Hematopoietic multipotent progenitor cell treated with erythropoietin and hydrocortisone succinate and interleukin-3 and kit ligand, for 15 days (in vitro differentiated cells): ENCODE measurements around the gene NCKAP5.

Experiments used
- DNase-seq: peaks from one replicate; pipeline ENCODE4 v3.0.0-alpha.2; 2015; ENCODE audit warnings: low spot score

NCKAP5 gene

GRCh38 chr2:133458280-133458679 is 110.0 kb downstream of the NCKAP5 start:
- DNase-seq = no peak

- no peak for DNase-seq
Measured at GRCh38 chr2:133457861-133458260, 110.4 kb downstream of the NCKAP5 start.

DNA sequence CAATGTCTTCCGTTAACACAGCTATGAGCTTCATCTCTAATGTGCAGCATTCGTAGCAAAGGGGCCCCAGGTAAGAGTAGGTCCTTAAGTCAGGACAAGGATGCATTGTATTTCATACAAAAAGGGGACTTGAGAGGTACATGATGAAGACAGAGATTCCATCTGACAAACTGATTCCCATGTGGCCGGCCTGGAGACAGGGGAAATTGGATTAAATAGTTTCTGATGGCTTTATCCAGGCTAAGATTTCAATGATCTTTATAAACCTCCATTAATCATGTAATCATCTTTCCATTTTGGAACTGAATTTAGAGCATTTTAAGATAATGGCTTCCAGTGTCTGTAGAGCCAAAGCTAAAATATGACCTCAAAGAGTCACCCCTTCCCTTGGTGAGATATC is 111.3 kb downstream of the NCKAP5 start:
- DNase-seq = no peak

GRCh38 chr2:133456156-133456555 is 112.1 kb downstream of the NCKAP5 start:
- no peak for DNase-seq

GRCh38 chr2:133453032-133453431 is 115.2 kb downstream of the NCKAP5 start:
- DNase-seq = no peak

DNA sequence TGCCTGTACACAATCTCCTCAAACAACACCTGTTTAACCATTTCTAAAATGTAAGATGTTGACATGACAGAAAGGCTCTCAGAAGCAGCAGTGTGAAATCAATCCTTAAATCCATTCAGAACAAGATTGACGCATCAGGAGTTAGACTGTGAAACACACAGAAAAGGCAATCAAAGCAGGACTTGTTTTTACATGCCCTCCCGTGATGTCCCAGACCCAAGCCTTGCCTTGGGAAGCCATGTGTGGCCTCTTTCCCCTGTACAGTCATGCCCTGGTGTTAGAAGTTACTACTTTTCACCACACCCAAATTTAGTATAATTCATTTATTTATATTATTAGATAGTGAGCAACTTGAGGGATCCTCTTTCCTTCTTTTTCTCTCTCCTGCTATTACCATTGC is 115.7 kb downstream of the NCKAP5 start:
- DNase-seq = no peak

DNA sequence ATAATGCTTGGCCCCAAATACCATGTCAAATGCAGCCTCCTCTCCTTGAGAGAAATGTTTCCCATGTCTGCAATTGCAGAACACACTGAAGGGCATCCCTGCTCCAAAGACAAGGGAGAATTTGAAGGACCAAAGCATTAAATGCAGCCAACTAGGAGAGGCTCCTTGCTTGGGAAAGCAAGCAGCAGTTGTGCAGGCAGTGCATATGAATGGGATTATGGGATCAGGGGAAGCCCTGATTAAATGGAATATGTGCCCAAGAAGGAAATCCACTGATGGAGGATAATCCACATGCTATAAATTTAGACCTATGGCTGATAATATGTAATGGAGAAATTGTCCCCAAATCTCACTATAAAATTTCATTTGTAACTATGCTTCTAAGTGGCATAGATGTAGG is 116.1 kb downstream of the NCKAP5 start:
- no peak for DNase-seq

DNA sequence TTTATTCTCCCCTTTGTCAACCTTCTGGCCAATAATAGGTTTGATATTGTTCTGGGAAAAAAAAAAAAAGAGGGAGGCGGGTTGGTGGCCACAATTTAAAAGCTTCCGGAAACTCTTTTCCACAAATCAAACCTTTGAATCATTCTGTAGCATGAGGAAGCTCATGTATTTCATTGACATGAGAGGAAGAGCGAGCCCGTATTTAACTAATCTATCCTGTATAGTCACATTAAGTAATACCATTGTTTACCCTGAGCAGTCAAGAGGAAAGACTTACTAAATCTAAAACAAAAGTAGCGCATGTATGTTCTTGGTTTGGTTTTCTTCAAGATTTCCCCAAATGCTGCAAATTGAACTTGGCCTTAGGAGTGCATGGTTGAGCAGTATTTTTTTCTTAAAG is 120.1 kb downstream of the NCKAP5 start:
- no peak for DNase-seq

DNA sequence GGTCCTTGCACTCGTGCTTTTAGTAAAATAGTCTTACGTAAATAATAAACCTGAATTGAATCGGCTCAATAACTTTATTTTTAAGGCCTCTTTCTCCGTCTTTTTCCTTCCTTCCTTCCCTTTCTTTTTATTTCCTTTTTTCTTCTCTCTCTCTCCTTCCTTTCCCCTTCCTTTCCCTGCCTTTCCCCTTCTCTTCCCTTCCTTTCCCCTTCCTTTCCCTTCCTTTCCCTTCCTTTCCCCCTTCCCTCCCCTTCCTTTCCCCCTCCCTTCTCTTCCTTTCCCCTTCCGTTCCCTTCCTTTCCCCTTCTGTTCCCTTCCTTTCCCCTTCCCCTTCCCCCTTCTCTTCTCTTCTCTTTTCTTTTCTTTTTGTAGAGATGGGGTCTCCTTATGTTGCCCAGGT is 121.0 kb downstream of the NCKAP5 start:
- no peak for DNase-seq

- DNase-seq = no peak
Measured at GRCh38 chr2:133444465-133444864, 123.8 kb downstream of the NCKAP5 start.

GRCh38 chr2:133442393-133442792 is 125.9 kb downstream of the NCKAP5 start:
- no peak for DNase-seq

GRCh38 chr2:133439565-133439920 is 128.7 kb downstream of the NCKAP5 start:
- no peak for DNase-seq

DNA sequence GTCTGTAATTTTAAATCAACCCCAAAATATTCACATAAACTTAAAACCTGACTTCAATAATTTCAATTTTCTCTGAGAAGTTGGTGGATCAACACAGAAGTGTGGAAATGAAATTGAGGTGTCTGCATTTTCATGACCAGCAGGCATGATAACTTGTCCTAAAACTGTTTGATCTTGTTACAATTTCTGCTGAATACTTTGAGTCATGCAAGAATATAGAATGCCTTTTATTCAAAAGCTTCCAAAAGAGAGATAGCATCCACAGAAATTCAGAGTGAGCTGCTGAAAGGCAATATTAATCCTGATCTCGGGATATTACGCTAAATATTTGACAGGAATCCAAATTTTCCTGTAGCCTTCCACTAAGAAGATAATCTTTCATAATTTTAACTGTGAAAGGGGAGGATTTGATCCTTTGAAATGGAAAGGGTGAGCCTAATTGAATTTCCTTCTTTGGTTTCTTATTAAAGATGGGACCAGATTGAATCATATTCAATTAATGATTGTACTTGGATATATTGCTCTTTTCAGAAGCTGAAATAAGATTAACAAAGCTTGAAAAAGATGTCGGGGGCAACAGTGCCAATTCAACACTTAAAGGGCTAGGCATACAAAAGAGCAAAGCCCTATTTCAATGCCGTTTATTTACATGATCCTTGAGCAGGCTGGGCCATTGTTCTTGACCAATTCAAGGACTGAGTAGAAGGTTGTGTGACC is 129.3 kb downstream of the NCKAP5 start:
- DNase-seq = no peak

DNA sequence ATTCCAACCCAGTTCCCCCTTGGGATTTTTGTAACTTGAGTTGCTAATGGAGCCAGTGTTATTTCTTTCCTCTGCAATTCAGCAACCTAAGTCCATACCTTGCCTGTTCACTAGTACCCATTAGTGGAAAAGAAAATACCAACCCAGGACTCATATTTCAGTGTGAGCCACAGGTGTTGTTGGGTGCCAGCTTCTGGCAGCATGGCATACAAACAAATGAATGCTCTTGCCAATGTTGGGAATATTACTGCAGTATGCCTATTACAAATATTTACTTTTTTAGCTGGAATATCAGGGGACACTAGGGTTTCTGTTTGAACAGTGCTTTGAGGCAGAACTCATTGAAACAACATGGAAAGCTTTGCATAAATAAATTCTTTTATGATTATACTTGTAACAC is 130.2 kb downstream of the NCKAP5 start:
- no peak for DNase-seq

GRCh38 chr2:133437492-133437891 is 130.8 kb downstream of the NCKAP5 start:
- no peak for DNase-seq

DNA sequence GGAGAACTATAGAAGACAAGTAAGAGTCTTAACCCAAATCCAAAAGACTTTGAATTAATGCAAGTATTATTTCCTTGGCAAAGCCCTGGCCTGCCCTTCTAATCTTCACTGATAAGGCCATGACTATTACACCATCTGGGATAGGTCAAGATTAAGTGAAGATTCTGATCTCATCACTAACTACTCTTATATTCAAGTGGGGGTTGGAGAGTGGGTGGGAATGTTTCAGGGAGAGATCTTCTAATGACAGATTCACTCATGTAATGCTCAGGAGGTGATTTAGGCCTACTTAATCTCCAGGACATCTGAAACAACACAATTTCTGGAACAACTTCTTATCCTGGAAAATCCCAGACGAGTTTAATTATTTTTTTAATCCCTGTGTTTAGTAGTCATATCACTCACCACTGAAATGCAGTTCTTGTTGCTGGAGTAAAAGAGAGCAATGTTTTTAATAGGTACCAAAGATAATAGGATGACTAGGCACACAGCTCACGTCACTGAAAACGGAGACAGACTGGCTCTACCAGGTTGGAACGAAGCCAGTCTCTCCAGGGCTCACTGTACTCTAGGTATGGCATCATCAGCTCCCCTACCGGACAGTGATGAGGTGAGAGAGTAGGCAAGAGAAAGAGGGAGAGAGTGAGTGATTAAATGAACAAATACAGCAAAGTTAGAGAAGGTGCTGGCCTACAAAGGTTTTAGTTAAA is 133.1 kb downstream of the NCKAP5 start:
- DNase-seq = no peak

DNA sequence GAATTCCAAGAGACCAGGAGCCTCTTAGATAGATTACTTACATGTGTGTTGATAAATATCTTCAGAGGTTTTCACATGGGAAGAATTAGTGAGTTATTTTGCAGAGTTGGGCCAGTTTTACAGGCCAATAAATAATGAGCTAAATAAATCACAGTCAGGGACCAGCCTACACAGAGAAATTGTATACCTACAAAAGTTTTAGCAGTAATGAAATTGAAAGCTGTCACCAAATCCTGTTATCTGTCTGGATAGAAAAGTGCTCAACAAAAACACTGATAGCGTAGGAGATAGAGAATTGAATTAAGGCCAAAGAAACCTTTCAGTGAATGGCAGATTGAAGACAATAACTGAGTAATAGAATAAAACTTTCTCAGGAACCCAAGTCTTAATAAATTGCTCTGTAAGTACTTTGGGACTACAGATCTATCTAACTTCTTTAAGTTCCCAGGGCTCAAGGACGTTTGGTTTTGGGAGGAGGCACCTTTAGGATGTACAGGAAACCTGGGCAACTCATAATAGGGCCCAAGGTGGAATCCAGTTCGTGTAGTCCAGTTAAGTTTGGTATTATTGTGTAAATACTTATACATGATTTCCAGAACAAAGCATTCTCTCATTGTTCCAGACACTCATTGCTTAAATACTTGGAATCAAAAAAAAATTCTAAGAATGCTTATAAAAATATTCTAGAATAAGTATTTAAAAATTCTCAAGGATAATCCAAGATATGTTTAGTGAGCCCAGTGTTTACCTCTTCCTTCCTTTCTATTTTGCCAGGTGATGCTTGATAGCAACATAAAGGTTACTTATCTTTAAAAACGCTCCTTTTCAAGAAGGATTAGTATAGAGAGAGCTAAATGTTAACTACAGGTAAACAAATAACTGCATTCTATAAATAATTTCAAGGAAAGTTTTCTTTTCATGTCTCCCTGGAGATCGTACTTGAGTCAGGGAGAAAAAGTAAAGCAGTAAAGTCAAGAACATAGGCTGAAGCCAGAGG is 134.5 kb downstream of the NCKAP5 start:
- no peak for DNase-seq

DNA sequence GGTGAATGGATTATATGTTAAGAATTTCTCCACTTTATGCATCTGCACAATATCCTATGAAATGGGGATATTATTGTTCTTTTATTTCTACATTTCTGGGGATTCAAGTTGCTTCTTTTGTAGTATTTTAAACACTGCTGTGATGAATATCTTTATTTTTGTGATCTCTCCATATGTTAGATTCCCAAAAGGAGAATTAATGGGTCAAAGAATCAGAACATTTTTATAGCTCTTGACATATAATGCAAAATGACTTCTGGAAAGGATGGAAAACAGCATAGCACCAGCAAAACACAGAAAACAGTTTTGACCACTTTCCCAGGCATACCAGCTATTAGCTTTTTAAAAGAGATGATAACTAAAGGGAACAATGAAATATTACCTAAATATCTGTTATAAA is 135.5 kb downstream of the NCKAP5 start:
- DNase-seq = no peak

DNA sequence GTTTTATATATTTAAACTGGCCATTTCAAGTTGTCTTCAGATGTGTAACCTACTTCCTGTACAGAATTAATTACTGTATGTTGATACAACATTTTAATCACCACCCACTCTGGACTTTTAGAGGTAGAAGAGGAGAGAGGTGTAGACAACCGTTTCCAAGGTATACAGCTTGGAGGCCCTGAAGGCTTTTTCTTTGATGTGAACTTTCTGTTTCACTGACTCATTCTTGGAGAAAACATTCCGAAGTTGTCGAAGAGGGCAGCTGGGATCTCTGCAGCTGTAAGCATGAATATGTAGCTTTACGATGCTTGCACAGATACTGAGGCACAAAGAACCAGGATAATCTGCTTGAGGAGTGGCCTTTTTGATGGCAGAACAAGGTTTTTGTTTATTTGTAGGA is 137.0 kb downstream of the NCKAP5 start:
- no peak for DNase-seq

DNA sequence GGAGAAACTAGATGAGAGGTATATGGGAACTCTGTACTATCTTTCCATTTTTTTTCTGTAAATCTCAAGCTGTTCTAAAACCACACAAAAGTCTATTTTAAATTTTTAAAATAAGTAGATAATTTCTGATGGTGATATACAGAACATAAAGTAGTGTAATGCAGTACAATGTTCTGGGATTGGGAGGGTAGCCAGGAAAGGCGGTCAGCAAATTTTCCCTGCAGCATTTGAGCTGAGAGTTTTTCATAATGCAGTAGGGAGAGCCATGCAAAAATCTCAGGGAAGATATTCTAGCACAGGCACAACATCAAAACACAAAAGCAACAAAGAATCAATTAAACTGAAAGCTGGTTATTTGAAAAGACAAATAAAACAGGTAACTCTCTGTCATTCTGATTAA is 141.5 kb downstream of the NCKAP5 start:
- DNase-seq = no peak

GRCh38 chr2:133425612-133426011 is 142.7 kb downstream of the NCKAP5 start:
- no peak for DNase-seq

DNA sequence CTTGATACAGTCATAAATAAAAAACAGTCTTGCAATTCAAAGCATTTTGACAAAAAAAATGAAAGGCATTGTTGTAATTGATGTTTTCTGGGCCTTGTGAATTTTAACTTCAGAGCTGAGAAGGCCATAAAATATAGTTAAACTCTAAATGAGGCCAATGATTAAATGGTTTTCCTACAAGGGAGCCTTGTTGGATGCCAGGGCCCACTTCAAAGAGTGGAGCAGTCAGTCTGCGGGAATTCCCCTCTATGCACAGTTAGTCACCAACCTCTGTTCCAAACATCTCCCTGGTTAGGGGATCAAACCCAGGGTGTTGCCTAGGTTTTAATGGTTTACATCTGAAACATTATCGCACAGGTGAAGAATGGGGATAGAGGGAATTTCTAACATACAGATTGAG is 143.4 kb downstream of the NCKAP5 start:
- no peak for DNase-seq

- no peak for DNase-seq
Measured at GRCh38 chr2:133422931-133423351, 145.3 kb downstream of the NCKAP5 start.
